GM13976 (cell line): ENCODE data around the gene FNBP1L.
A peak's percentile ranks its signal among the peaks of the same experiment; 100 is the strongest.

Source experiments
- DNase-seq: peaks from one replicate; pipeline ENCODE4 v3.0.0; 2012; ENCODE audit warnings: low spot score
- CTCF ChIP-seq: IDR thresholded peaks from 2 replicates; pipeline ENCODE4 v1.5.1; 2012; ENCODE audit warnings: borderline replicate concordance, mild to moderate bottlenecking; ENCODE audit not compliant: insufficient read depth; ENCODE audit errors: extremely low read depth, missing control alignments, control extremely low read depth
- in situ Hi-C: fragments of 300-500 bp; cut with MboI; formaldehyde crosslinking; loops from one replicate; pipeline ENCODE4 v1.12.0; 2022; ENCODE audit warnings: low sequenced_read_pairs, mixed read lengths, inconsistent platforms; ENCODE audit not compliant: unreplicated experiment

Gene FNBP1L

DNA sequence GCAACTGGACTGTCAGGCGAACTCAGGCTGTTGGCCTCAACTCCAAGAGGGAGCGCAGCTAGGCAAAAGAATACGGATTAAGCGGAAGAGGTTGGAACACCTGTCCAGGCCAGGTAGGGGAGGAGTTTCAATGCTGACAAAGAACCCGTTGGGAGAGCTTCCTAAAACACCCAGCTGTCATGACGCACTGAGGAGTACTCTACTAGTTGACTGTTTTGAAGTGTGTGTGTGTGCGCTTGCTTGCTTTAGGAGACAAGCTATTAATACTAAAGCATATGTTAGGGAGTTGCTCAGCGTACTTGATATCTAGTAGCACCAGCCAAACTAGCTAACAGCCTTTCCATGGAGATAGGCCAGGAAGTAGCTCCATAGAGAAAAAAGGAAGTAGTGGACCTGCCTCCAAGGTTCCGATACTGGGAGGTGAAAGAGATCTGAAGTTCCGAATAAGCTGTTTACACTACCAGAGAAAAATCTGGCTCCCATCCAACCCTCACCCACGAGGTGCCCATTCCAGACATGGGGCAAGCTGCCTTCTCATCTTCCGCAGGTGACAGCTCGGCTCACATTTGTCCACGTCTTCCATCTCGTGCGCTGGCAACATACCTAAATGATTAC, 974 bp upstream of the FNBP1L start:
- TF ChIP-seq CTCF: no peak
- no peak for DNase-seq
- in situ Hi-C loops: loop anchor here (10.0 kb wide), 2 partner anchors 178 to 378 kb away; no protein-coding TSS in a partner anchor

- DNase-seq: peak; percentile 59
- TF ChIP-seq CTCF: no peak
- in situ Hi-C loops: loop anchor here (10.0 kb wide), 2 partner anchors 176 to 376 kb away; no protein-coding TSS in a partner anchor
These were observed 519 bp downstream of the FNBP1L start for GRCh38 chr1:93448292-93448982.

DNA sequence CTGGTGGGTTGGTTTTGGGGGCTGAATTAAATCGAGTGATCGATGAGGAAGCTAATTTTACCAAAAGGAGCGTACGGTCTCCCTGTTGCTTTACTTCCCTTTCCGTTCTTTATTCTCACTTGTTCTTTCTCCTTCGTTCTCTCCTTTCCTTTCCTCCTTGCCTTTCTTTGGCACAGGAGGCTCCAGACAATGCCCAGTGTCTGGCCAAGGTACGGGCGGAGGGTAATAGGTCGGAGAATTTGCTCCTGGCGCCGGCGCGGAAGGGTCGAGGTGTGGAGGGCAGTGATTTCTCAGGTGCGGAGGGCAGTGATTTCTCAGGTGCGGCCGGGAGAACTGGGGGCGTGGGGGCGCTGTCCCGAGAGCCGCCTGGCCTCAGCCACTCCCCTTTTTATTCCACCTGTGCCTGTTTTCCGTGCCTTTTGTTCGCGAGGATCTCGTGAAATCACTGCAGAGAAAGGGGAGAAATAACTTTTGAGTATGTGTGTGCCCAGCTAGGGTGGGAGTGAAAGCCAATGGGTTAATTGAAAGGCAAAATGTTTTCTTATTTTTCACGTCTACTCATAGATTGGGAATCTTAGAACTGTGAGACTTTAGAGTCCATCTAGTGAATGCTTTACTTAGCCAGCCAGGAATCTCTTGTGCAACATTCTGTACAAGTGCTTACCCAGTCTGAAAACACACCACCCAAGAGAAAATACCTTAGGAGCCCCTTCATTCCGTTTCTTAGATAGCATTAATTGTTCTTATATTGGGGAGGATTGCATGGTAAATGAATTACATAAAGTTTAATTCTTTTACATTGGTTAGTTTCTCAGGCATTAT, 1.3 kb downstream of the FNBP1L start:
- DNase-seq: no peak
- no peak for TF ChIP-seq CTCF
- in situ Hi-C loops: loop anchor here (10.0 kb wide), 2 partner anchors 176 to 376 kb away; no protein-coding TSS in a partner anchor

GRCh38 chr1:93450321-93450720, 2.4 kb downstream of the FNBP1L start:
- in situ Hi-C loops: no loop called here

DNA sequence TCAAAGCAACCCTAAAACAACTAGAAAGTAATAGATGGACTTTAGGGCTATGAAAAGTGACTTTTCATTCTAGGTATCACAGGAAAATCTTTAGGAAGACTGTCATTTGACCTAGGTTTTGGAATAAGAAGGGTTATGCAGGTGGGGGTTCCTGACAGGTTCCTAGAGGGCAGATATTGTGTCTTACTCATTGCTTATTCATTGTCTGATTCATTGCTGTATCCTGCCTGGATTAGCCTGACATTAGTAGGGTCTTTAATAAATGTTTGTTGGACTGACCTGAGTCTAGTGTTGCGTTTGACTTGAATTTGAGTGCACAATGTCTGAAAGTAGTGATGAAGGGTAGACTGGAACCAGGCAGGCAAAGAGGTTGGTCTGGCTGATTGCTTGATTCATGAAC, 6.0 kb downstream of the FNBP1L start:
- in situ Hi-C loops: no loop called here
- DNase-seq: no peak
- TF ChIP-seq CTCF: no peak

More at GRCh38 chr1:93450321-93450720, 2.4 kb downstream of the FNBP1L start:
- no peak for DNase-seq
- no peak for TF ChIP-seq CTCF

DNA sequence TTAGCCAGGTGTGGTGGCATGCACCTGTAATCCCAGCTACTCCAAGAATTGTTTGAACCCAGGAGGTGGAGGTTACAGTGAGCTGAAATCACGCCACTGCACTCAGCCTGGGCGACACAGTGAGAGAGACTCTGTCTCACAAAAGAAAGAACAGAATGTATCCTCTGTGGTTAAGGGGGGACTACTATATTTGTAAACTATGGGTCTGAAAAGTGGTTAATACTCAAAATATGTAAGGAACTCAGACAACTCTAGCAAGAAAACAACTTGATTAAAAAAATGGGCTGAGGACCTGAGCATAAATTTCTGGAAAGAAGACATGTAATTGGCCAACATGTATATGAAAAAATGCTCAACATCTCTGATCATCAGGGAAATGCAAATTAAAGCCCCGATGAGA, 11.2 kb downstream of the FNBP1L start:
- in situ Hi-C loops: no loop called here
- no peak for TF ChIP-seq CTCF
- no peak for DNase-seq
